ENCODE data around the gene TMEM61.
A peak's percentile ranks its signal among the peaks of the same experiment; 100 is the strongest.

Gene TMEM61

GRCh38 chr1:54947540-54947939 lies 32.9 kb upstream of the TMEM61 start:
- no peaks in the 10 kb centered on the region for H3K9me3 ChIP-seq (ENCODE audit: control insufficient read depth in 1 of 2, low read length in 2 of 2)
- H3K27ac ChIP-seq (ENCODE audit: low read length), result no peak overlapping the region
- no peak overlapping the region for H3K4me3 ChIP-seq (ENCODE audit: low read depth in 1 of 2, low read length in 2 of 2)
- no peaks in the 10 kb centered on the region for H3K27me3 ChIP-seq (ENCODE audit: low read depth, low read length)
- H3K4me1 ChIP-seq (ENCODE audit: control insufficient read depth in 1 of 2, insufficient read depth in 2 of 2, low read length in 2 of 2), result peaks cover 6 to 15% of the 10 kb centered on the region in 2 donors
- H3K36me3 ChIP-seq (ENCODE audit: control insufficient read depth in 1 of 2, insufficient read depth in 2 of 2, low read length in 2 of 2), result no peaks in the 10 kb centered on the region

- no peaks in the 10 kb centered on the region for H3K27me3 ChIP-seq (ENCODE audit: low read depth, low read length)
- no peaks in the 10 kb centered on the region for H3K9me3 ChIP-seq (ENCODE audit: control insufficient read depth in 1 of 2, low read length in 2 of 2)
- H3K4me1 ChIP-seq (ENCODE audit: control insufficient read depth in 1 of 2, insufficient read depth in 2 of 2, low read length in 2 of 2), result peaks cover 6 to 15% of the 10 kb centered on the region in 2 donors
- no peaks in the 10 kb centered on the region for H3K36me3 ChIP-seq (ENCODE audit: control insufficient read depth in 1 of 2, insufficient read depth in 2 of 2, low read length in 2 of 2)
- no peak overlapping the region for H3K27ac ChIP-seq (ENCODE audit: low read length)
- no peak overlapping the region for H3K4me3 ChIP-seq (ENCODE audit: low read depth in 1 of 2, low read length in 2 of 2)
Observed at GRCh38 chr1:54949053-54949452, 31.4 kb upstream of the TMEM61 start.

- Histone ChIP-seq H3K4me3 (ENCODE audit: low read depth in 1 of 2, low read length in 2 of 2) (peak overlapping the region in 1 of 2 donors; percentile 37), H3K27me3 (ENCODE audit: low read depth, low read length) (no peaks in the 10 kb centered on the region)
Observed at GRCh38 chr1:54950006-54950368, 30.4 kb upstream of the TMEM61 start.

DNA sequence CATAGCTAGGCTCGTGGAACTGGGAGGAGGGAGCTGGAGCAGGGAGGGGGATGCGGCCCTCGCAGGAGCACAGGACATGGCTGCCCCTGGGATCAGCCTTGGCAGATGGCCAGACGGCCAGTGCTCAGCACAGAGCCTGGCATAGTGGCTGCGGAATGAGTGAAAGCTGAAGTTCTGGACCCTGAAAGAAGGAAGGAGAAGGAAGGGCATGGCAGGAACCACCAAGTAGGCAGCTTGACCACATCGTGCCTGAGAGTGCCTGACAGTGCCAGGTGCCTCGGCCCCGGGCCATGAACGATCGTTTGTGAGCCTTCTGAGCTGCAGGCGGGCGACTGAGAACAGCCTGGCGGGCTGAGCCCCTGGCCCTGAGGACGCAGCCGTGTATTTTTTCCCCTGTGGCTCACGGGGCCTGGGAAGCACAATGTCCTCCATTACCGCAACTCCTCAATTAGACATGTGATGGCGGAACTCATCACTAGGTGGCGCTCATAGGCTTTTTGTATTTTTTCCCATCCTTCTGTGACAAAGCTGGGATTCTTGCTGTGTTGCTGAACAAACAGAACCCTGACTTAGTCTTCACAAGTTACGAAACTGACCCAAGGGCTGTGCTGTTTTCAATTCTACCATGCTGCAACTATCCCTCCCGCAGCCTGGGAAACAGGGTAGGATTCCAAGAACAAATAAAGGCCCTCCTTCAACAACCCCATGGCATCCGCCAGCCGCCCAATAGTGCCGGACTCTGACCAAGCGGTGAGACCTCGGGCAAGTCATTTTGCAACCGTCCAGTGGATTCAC lies 29.9 kb upstream of the TMEM61 start:
- no peak overlapping the region for H3K27ac ChIP-seq (ENCODE audit: low read length)
- no peaks in the 10 kb centered on the region for H3K9me3 ChIP-seq (ENCODE audit: control insufficient read depth in 1 of 2, low read length in 2 of 2)
- peak overlapping the region; percentile 21 to 37 for H3K4me3 ChIP-seq (ENCODE audit: low read depth in 1 of 2, low read length in 2 of 2)
- H3K27me3 ChIP-seq (ENCODE audit: low read depth, low read length), result no peaks in the 10 kb centered on the region
- no peaks in the 10 kb centered on the region for H3K36me3 ChIP-seq (ENCODE audit: control insufficient read depth in 1 of 2, insufficient read depth in 2 of 2, low read length in 2 of 2)
- H3K4me1 ChIP-seq (ENCODE audit: control insufficient read depth in 1 of 2, insufficient read depth in 2 of 2, low read length in 2 of 2), result peaks cover 3 to 11% of the 10 kb centered on the region in 2 donors

More at GRCh38 chr1:54950006-54950368, 30.4 kb upstream of the TMEM61 start:
- H3K9me3 ChIP-seq (ENCODE audit: control insufficient read depth in 1 of 2, low read length in 2 of 2), result no peaks in the 10 kb centered on the region
- no peak overlapping the region for H3K27ac ChIP-seq (ENCODE audit: low read length)
- peaks cover 6 to 15% of the 10 kb centered on the region in 2 donors for H3K4me1 ChIP-seq (ENCODE audit: control insufficient read depth in 1 of 2, insufficient read depth in 2 of 2, low read length in 2 of 2)
- H3K36me3 ChIP-seq (ENCODE audit: control insufficient read depth in 1 of 2, insufficient read depth in 2 of 2, low read length in 2 of 2), result no peaks in the 10 kb centered on the region

DNA sequence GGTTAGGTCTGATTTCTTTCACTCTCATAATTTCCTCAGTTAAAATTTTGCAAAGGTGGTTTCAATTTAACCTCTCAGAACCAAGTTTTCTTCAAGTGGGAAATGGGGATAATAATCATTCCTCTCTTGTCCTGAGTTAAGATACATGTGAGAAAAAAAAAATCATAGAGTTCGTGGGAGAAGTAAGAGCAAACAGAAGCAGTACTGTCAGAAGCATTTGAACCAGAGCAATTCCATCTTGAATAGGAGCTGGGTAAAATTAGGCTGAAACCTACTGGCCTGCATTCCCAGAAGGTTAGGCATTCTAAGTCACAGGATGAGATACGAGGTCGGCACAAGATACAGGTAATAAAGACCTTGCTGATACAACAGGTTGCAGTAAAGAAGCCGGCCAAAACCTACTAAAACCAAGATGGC lies 28.6 kb upstream of the TMEM61 start:
- no peak overlapping the region for H3K4me3 ChIP-seq (ENCODE audit: low read depth in 1 of 2, low read length in 2 of 2)
- no peaks in the 10 kb centered on the region for H3K36me3 ChIP-seq (ENCODE audit: control insufficient read depth in 1 of 2, insufficient read depth in 2 of 2, low read length in 2 of 2)
- no peak overlapping the region for H3K27ac ChIP-seq (ENCODE audit: low read length)
- H3K27me3 ChIP-seq (ENCODE audit: low read depth, low read length), result no peaks in the 10 kb centered on the region
- no peaks in the 10 kb centered on the region for H3K9me3 ChIP-seq (ENCODE audit: control insufficient read depth in 1 of 2, low read length in 2 of 2)
- H3K4me1 ChIP-seq (ENCODE audit: control insufficient read depth in 1 of 2, insufficient read depth in 2 of 2, low read length in 2 of 2), result peaks cover 3 to 11% of the 10 kb centered on the region in 2 donors

DNA sequence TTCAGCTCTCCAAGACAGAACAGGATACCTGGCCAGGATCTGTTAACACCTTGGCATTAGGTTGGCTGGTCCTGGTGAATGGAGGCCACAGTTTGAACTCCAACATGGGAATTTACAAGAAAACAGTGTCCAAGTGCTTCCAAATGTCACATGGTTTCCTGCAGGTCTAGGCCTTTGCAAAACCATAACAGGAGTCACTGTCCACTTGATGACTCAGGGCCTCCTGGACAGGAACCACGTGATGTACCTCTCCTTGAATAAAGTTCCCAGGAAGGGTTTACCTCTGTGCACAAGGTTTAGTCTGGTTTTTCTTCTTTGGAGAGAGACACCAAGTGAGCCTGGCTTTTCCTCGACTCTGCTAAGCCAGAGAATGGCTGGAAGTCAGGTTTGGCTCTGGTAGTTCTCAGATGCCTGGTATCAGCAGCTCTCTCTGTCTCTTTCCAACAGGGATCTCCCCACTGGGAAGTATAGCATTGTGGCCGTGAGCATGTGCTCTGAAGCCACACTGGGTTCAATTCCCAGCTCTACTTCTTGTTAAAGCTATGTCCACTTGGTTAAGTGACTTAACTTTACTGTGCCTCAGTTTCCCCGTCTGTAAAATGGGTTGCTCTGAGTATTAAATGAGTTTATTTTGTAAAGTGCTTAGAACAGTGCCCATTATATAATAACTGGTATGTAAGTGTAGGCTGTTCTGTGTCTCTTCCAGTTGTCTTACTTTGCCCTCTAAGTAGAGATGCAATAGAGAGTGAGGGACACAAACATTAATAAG lies 27.3 kb upstream of the TMEM61 start:
- H3K4me1 ChIP-seq (ENCODE audit: control insufficient read depth in 1 of 2, insufficient read depth in 2 of 2, low read length in 2 of 2), result peaks cover 3 to 11% of the 10 kb centered on the region in 2 donors
- no peaks in the 10 kb centered on the region for H3K36me3 ChIP-seq (ENCODE audit: control insufficient read depth in 1 of 2, insufficient read depth in 2 of 2, low read length in 2 of 2)
- H3K9me3 ChIP-seq (ENCODE audit: control insufficient read depth in 1 of 2, low read length in 2 of 2), result peaks cover 0 to 6% of the 10 kb centered on the region in 2 donors
- no peak overlapping the region for H3K27ac ChIP-seq (ENCODE audit: low read length)
- no peak overlapping the region for H3K4me3 ChIP-seq (ENCODE audit: low read depth in 1 of 2, low read length in 2 of 2)
- no peaks in the 10 kb centered on the region for H3K27me3 ChIP-seq (ENCODE audit: low read depth, low read length)

GRCh38 chr1:54953846-54954245 lies 26.6 kb upstream of the TMEM61 start:
- no peaks in the 10 kb centered on the region for H3K36me3 ChIP-seq (ENCODE audit: control insufficient read depth in 1 of 2, insufficient read depth in 2 of 2, low read length in 2 of 2)
- H3K9me3 ChIP-seq (ENCODE audit: control insufficient read depth in 1 of 2, low read length in 2 of 2), result peaks cover 0 to 6% of the 10 kb centered on the region in 2 donors
- no peak overlapping the region for H3K27ac ChIP-seq (ENCODE audit: low read length)
- H3K4me1 ChIP-seq (ENCODE audit: control insufficient read depth in 1 of 2, insufficient read depth in 2 of 2, low read length in 2 of 2), result peaks cover 3 to 11% of the 10 kb centered on the region in 2 donors
- no peaks in the 10 kb centered on the region for H3K27me3 ChIP-seq (ENCODE audit: low read depth, low read length)
- no peak overlapping the region for H3K4me3 ChIP-seq (ENCODE audit: low read depth in 1 of 2, low read length in 2 of 2)

- Histone ChIP-seq H3K9me3 (ENCODE audit: control insufficient read depth in 1 of 2, low read length in 2 of 2) (peaks cover 0 to 6% of the 10 kb centered on the region in 2 donors), H3K27me3 (ENCODE audit: low read depth, low read length) (no peaks in the 10 kb centered on the region), H3K4me1 (ENCODE audit: control insufficient read depth in 1 of 2, insufficient read depth in 2 of 2, low read length in 2 of 2) (peaks cover 0 to 6% of the 10 kb centered on the region in 2 donors), H3K36me3 (ENCODE audit: control insufficient read depth in 1 of 2, insufficient read depth in 2 of 2, low read length in 2 of 2) (no peaks in the 10 kb centered on the region), H3K4me3 (ENCODE audit: low read depth in 1 of 2, low read length in 2 of 2) (no peak overlapping the region), H3K27ac (ENCODE audit: low read length) (no peak overlapping the region)
Observed at GRCh38 chr1:54955359-54955758, 25.1 kb upstream of the TMEM61 start.

GRCh38 chr1:54956726-54957125 lies 23.7 kb upstream of the TMEM61 start:
- H3K9me3 ChIP-seq (ENCODE audit: control insufficient read depth in 1 of 2, low read length in 2 of 2), result peaks cover 0 to 6% of the 10 kb centered on the region in 2 donors
- no peaks in the 10 kb centered on the region for H3K36me3 ChIP-seq (ENCODE audit: control insufficient read depth in 1 of 2, insufficient read depth in 2 of 2, low read length in 2 of 2)
- H3K4me1 ChIP-seq (ENCODE audit: control insufficient read depth in 1 of 2, insufficient read depth in 2 of 2, low read length in 2 of 2), result no peaks in the 10 kb centered on the region
- no peaks in the 10 kb centered on the region for H3K27me3 ChIP-seq (ENCODE audit: low read depth, low read length)
- no peak overlapping the region for H3K4me3 ChIP-seq (ENCODE audit: low read depth in 1 of 2, low read length in 2 of 2)
- no peak overlapping the region for H3K27ac ChIP-seq (ENCODE audit: low read length)

DNA sequence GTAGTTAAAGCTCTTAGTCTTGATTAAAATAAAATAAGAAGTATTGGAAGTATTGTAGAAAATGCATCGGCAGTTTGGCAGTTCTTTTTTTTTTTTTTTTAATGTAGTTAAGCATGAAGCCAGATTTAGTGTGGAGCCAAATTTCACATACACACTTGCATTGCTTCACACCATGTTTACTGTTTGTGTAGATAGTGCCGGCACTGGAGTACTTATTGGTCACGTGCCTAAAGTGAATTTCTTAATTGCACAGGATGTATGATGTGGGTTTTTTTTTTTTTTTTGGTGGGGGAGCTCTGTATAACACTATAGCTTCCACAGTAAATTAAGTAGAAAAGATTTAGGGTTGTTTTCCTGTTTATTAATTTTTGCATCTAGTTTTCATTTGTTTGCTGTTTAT lies 21.2 kb upstream of the TMEM61 start:
- Histone ChIP-seq H3K36me3 (ENCODE audit: control insufficient read depth in 1 of 2, insufficient read depth in 2 of 2, low read length in 2 of 2) (no peaks in the 10 kb centered on the region), H3K4me1 (ENCODE audit: control insufficient read depth in 1 of 2, insufficient read depth in 2 of 2, low read length in 2 of 2) (no peaks in the 10 kb centered on the region), H3K9me3 (ENCODE audit: control insufficient read depth in 1 of 2, low read length in 2 of 2) (peaks cover 0 to 6% of the 10 kb centered on the region in 2 donors), H3K27me3 (ENCODE audit: low read depth, low read length) (no peaks in the 10 kb centered on the region), H3K4me3 (ENCODE audit: low read depth in 1 of 2, low read length in 2 of 2) (no peak overlapping the region), H3K27ac (ENCODE audit: low read length) (no peak overlapping the region)

- peaks cover 0 to 2% of the 10 kb centered on the region in 2 donors for H3K4me1 ChIP-seq (ENCODE audit: control insufficient read depth in 1 of 2, insufficient read depth in 2 of 2, low read length in 2 of 2)
- no peaks in the 10 kb centered on the region for H3K36me3 ChIP-seq (ENCODE audit: control insufficient read depth in 1 of 2, insufficient read depth in 2 of 2, low read length in 2 of 2)
- H3K9me3 ChIP-seq (ENCODE audit: control insufficient read depth in 1 of 2, low read length in 2 of 2), result peaks cover 0 to 2% of the 10 kb centered on the region in 2 donors
- no peak overlapping the region for H3K4me3 ChIP-seq (ENCODE audit: low read depth in 1 of 2, low read length in 2 of 2)
- H3K27ac ChIP-seq (ENCODE audit: low read length), result no peak overlapping the region
- no peaks in the 10 kb centered on the region for H3K27me3 ChIP-seq (ENCODE audit: low read depth, low read length)
Observed at GRCh38 chr1:54962612-54963395, 17.6 kb upstream of the TMEM61 start.

Measured in muscle layer of duodenum (tissue), 2 donors.